ENCODE data around the gene CERCAM. TPM values are rescaled to one million over a fixed set of nuclear protein-coding genes. Genes with fewer than 3 reads are reported as not detected.
A peak's percentile ranks its signal among the peaks of the same experiment; 100 is the strongest.

The CERCAM gene
- total and polyA plus RNA-seq, 12 donors, result 3.5 to 30.4 (median 10.0) TPM

DNA sequence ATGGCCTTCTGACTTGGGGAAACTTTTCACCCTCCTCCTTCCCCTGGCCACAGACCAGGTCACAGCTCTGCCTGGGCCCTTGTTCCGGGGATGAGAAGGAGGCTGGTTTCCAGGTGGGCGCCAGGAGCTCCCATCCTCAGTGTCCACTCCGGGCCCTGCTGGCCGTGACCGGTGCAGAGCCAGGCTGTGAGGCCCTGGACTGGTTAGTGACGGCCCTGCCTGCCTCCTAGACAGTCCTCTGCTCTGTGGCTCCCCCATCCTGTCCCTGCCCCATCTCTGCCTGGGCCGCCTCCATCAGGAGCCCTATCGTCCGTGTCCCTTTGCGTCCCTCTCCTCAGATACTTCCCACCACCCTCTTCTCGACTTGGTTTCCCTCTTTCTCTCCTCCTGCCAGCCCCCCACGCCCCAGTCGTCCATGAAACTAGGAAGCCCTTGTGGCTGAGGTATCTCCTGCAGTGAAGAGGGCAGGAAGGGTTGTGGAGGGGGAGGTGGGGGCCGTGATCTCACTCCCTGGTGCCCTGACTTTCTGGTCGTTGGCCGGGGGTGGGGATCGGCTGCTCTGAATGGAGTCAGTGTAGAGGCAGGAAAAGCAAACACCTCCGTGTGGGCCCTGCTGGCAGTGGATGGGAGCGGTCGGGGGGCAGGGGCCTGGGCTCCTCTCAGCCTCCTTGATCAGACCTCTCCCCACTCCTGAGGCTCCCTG, 15.4 kb upstream of the CERCAM start:
- intact Hi-C loops (cut with DNase I), result loop anchor here in 1 of 10 donors (5.0 kb wide), 1 partner anchor 43 kb away; no protein-coding TSS in a partner anchor
- no peak overlapping the region for H3K4me3 ChIP-seq
- TF ChIP-seq, protein P1, sequence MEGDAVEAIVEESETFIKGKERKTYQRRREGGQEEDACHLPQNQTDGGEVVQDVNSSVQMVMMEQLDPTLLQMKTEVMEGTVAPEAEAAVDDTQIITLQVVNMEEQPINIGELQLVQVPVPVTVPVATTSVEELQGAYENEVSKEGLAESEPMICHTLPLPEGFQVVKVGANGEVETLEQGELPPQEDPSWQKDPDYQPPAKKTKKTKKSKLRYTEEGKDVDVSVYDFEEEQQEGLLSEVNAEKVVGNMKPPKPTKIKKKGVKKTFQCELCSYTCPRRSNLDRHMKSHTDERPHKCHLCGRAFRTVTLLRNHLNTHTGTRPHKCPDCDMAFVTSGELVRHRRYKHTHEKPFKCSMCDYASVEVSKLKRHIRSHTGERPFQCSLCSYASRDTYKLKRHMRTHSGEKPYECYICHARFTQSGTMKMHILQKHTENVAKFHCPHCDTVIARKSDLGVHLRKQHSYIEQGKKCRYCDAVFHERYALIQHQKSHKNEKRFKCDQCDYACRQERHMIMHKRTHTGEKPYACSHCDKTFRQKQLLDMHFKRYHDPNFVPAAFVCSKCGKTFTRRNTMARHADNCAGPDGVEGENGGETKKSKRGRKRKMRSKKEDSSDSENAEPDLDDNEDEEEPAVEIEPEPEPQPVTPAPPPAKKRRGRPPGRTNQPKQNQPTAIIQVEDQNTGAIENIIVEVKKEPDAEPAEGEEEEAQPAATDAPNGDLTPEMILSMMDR (IDR thresholded peaks at IDR 0.05), result no peak
- ATAC-seq (peak in 1 of 8 donors; percentile 13), DNase-seq (no peak)
- no peaks in the 10 kb centered on the region for H3K9me3 ChIP-seq
- no peak overlapping the region for H3K27ac ChIP-seq
- no peaks in the 10 kb centered on the region for H3K36me3 ChIP-seq
- 58 to 64% methylated on average over 20 of the region's 20 CpGs for WGBS, 2 donors
- peaks cover 0 to 24% (median 5%) of the 10 kb centered on the region in 9 donors for H3K4me1 ChIP-seq
- H3K27me3 ChIP-seq, result peaks cover 0 to 42% (median 8%) of the 10 kb centered on the region in 7 donors

DNA sequence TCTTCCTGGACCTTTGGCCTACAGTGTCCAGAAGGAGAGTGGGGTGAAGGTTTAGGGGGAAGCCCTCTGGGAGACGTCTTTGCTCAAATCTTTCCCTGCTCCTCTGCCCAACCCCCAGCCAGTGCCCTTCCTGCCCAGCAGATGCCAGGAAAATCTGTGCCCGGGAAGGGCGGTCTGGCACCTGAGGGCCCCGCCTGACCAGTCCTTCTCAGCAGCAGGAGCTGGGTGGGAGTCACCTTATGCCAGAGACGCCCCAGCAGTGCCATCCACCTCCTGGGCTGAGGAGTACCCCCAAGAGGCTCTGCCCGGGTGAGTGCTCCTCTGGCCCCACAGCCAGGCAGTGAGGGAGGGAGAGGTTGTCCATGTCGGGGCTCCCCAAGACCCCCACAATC, 14.9 kb upstream of the CERCAM start:
- 71% methylated on average over 7 of the region's 7 CpGs for WGBS, 2 donors
- TF ChIP-seq, protein P1 (IDR thresholded peaks at IDR 0.05), result no peak
- Histone ChIP-seq H3K9me3 (no peaks in the 10 kb centered on the region), H3K27me3 (peaks cover 0 to 37% (median 8%) of the 10 kb centered on the region in 7 donors), H3K4me1 (peaks cover 0 to 24% (median 5%) of the 10 kb centered on the region in 9 donors), H3K4me3 (no peak overlapping the region), H3K36me3 (no peaks in the 10 kb centered on the region), H3K27ac (no peak overlapping the region)
- intact Hi-C loops (cut with DNase I), result loop anchor here in 1 of 10 donors (5.0 kb wide), 1 partner anchor 43 kb away; no protein-coding TSS in a partner anchor
- DNase-seq (no peak), ATAC-seq (no peak)

DNA sequence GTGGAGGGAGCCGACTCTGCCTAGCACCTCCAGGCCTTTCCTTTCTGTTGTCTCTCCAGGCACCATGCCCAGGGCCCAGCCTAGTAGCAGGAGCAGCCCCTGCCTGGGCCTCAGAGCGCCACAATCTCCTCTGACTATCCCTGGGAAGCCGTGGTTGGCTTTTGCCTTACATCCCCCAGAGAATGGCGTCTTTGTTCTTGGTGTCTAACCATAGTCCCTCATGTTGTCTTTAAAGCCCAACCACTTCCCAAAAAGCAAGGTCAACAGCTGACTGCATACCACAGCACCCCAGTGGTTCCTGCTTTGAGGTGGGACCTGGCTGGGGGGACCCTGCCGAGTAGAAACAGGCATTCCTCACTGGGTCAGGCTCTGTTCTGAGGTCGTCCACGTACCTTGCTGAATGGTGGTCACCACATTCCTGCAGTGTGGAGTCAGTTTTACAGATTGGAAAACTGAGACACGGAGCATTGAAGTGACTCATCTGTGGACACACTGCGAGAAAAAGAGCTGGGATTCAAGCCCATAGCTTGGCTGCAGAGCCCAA, 13.7 kb upstream of the CERCAM start:
- 76 to 79% methylated on average over 9 of the region's 9 CpGs for WGBS, 2 donors
- no peak for DNase-seq
- no peak overlapping the region for H3K4me3 ChIP-seq
- peaks cover 0 to 36% (median 8%) of the 10 kb centered on the region in 7 donors for H3K27me3 ChIP-seq
- no peak for ATAC-seq
- TF ChIP-seq, protein P1 (IDR thresholded peaks at IDR 0.05), result no peak
- intact Hi-C loops (cut with DNase I), result loop anchor here in 1 of 10 donors (5.0 kb wide), 1 partner anchor 45 kb away; no protein-coding TSS in a partner anchor
- H3K36me3 ChIP-seq, result no peaks in the 10 kb centered on the region
- H3K4me1 ChIP-seq, result peaks cover 0 to 34% (median 5%) of the 10 kb centered on the region in 9 donors
- H3K27ac ChIP-seq, result no peak overlapping the region
- no peaks in the 10 kb centered on the region for H3K9me3 ChIP-seq

DNA sequence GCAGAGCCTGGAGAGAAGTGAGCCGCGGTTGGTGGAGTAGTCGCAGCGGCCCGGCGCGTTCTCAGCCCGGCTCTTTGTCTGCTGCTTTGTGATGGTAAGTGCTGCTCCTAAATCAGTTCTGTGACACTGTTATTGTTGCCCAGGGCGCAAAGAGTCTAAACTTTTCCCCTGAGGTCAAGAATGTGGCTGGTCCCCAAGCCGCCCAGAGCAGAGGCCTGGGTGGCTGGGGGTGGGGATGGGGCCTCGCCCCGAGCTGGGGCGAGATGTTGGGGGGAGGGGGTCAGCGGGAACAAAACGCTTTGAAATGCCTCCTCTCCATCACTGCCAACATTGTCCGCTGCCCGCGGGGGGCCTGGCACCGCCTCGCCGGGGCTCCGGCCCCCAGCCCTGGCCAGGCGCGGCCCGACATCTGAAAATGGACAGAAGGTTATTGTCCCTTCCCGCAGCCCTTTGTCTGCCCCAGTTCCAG, 11.7 kb upstream of the CERCAM start:
- H3K27ac ChIP-seq, result no peak overlapping the region
- H3K36me3 ChIP-seq, result no peaks in the 10 kb centered on the region
- H3K4me3 ChIP-seq, result no peak overlapping the region
- DNase-seq, result no peak
- TF ChIP-seq, protein P1 (IDR thresholded peaks at IDR 0.05), result no peak
- peaks cover 0 to 49% (median 22%) of the 10 kb centered on the region in 7 donors for H3K27me3 ChIP-seq
- intact Hi-C loops (cut with DNase I), result loop anchor here in 1 of 10 donors (5.0 kb wide), 1 partner anchor 47 kb away; no protein-coding TSS in a partner anchor
- WGBS, 2 donors, result 41% methylated on average over 26 of the region's 26 CpGs
- H3K9me3 ChIP-seq, result no peaks in the 10 kb centered on the region
- peaks cover 0 to 39% (median 5%) of the 10 kb centered on the region in 9 donors for H3K4me1 ChIP-seq
- no peak for ATAC-seq

Measured in heart right ventricle (tissue), 16 donors.